ENCODE measurements around the gene TP53I11. TPM values are rescaled to one million over a fixed set of nuclear protein-coding genes. Genes with fewer than 3 reads are reported as not detected.

Gene TP53I11
- total RNA-seq, 1 donor from 2014 or later = 39.4 TPM

DNA sequence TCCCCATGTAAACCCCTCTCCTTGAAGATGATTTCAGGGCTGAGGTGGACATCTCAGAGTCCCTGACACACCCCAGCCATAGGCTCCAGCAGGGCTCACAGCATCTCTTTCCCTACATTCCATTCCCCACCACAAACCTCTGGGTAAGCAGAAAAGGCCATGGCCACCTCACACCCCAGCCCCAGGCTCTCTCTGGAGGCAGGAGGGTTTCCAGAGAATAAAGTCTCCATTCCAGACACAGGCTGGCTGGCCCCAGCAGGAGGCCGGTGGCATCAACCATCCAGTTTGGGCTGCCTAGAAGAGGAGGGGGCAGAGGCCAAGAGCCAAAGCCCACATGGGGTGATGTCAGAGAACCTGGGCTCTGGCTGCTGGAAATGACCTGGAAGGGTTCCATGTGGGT lies 61.4 kb downstream of the TP53I11 start:
- no peaks in the 10 kb centered on the region for H3K36me3 ChIP-seq
- H3K27me3 ChIP-seq (ENCODE audit: low read depth) = no peaks in the 10 kb centered on the region
- no peak for DNase-seq
- H3K4me1 ChIP-seq = peaks cover 65% of the 10 kb centered on the region
- no peak overlapping the region for H3K4me3 ChIP-seq
- TF ChIP-seq, protein P1, sequence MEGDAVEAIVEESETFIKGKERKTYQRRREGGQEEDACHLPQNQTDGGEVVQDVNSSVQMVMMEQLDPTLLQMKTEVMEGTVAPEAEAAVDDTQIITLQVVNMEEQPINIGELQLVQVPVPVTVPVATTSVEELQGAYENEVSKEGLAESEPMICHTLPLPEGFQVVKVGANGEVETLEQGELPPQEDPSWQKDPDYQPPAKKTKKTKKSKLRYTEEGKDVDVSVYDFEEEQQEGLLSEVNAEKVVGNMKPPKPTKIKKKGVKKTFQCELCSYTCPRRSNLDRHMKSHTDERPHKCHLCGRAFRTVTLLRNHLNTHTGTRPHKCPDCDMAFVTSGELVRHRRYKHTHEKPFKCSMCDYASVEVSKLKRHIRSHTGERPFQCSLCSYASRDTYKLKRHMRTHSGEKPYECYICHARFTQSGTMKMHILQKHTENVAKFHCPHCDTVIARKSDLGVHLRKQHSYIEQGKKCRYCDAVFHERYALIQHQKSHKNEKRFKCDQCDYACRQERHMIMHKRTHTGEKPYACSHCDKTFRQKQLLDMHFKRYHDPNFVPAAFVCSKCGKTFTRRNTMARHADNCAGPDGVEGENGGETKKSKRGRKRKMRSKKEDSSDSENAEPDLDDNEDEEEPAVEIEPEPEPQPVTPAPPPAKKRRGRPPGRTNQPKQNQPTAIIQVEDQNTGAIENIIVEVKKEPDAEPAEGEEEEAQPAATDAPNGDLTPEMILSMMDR (IDR thresholded peaks at IDR 0.05; ENCODE audit: borderline replicate concordance) = no peak
- intact Hi-C loops (cut with micrococcal nuclease) = no loop called here
- no peak overlapping the region for H3K27ac ChIP-seq (replicated peaks)
- H3K9me3 ChIP-seq (replicated peaks) = no peaks in the 10 kb centered on the region

DNA sequence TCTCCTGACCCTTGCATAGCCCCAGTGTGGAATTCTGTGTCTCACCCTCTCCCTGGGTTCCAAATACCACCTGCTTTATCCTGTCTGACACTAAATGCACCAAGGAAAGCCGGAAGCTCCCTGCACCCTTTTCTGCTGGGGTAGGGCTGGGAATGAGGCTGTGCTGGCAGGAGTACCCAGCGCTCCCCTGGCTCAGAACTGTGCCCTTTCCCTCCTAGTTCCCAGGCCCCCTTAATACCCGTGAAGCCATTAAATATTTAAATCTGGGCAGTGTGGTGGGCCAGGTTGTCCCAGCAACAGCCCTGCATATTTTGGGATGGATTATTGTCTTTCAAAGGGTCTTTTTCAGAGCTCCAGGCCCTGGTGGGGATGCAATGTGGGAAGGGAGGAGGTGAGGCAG lies 63.0 kb downstream of the TP53I11 start:
- Histone ChIP-seq H3K27me3 (ENCODE audit: low read depth) (no peaks in the 10 kb centered on the region), H3K9me3 (replicated peaks) (no peaks in the 10 kb centered on the region), H3K36me3 (no peaks in the 10 kb centered on the region), H3K4me1 (peaks cover 50% of the 10 kb centered on the region), H3K27ac (replicated peaks) (no peak overlapping the region), H3K4me3 (no peak overlapping the region)
- no peak for DNase-seq
- TF ChIP-seq, protein P1 (IDR thresholded peaks at IDR 0.05; ENCODE audit: borderline replicate concordance) = no peak
- intact Hi-C loops (cut with micrococcal nuclease) = no loop called here

DNA sequence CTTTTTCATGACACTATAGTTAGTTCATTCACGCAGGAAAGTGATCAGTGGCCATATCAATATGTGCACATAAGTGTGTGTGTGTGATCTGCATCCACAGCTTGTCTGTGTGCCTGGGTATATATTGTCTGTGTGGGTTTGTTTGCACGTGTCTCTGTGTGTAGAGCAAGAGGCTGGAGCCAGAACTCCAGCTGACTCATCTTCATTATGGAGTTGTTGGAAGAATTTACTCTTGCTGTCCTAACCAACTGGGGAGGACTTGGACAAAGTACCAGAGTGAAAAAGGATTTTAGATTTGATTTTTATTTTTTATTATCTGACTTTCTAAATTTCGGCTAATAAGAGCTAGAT lies 63.9 kb downstream of the TP53I11 start:
- Histone ChIP-seq H3K9me3 (replicated peaks) (no peaks in the 10 kb centered on the region), H3K27me3 (ENCODE audit: low read depth) (no peaks in the 10 kb centered on the region), H3K36me3 (no peaks in the 10 kb centered on the region), H3K27ac (replicated peaks) (no peak overlapping the region), H3K4me1 (peaks cover 47% of the 10 kb centered on the region), H3K4me3 (no peak overlapping the region)
- TF ChIP-seq, protein P1 (IDR thresholded peaks at IDR 0.05; ENCODE audit: borderline replicate concordance) = no peak
- no peak for DNase-seq
- intact Hi-C loops (cut with micrococcal nuclease) = no loop called here

DNA sequence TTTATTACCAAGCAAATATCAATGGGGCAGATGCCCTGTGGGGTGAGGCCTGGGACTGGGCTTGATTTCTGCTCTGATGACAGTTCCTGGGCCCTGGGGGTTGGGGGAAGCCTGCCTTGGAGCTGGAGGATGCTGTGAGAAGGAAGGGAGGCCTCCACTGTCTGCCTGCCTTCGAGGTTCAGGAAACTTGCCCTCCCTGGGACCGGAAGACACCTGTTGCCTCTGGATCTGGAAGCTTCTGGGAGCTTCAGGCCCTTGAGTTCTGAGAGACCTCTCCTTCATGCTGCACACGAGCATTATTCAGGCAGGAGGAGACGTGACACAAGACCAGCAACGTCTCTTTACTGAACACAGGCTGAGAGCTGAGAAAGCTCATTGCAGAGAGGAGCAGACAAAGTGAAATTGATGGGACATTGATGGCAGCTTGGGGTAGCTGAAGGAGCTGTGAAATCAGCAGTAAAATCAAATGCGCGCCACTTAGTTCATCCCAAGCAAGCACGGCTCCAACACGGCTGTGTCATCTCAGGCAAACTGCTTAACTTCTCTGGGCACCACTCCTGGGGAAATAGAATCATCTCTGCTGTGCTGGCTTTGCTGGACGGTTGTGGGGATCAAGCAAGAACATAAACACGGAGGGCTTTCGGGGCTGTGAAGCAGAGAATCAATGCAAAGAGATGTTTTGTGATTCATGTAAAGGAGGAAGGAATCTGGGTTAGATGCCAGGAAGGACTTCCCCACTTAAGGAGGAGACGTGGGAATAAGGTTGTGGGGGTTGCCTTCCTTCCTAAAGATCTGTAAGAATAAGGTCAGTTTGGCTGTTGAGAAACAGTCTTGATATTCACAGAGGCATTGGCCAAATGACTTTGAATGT lies 64.5 kb downstream of the TP53I11 start:
- no peaks in the 10 kb centered on the region for H3K27me3 ChIP-seq (ENCODE audit: low read depth)
- H3K9me3 ChIP-seq (replicated peaks) = no peaks in the 10 kb centered on the region
- peaks cover 49% of the 10 kb centered on the region for H3K4me1 ChIP-seq
- no peaks in the 10 kb centered on the region for H3K36me3 ChIP-seq
- DNase-seq = no peak
- TF ChIP-seq, protein P1 (IDR thresholded peaks at IDR 0.05; ENCODE audit: borderline replicate concordance) = no peak
- intact Hi-C loops (cut with micrococcal nuclease) = no loop called here
- H3K4me3 ChIP-seq = no peak overlapping the region
- H3K27ac ChIP-seq (replicated peaks) = no peak overlapping the region

DNA sequence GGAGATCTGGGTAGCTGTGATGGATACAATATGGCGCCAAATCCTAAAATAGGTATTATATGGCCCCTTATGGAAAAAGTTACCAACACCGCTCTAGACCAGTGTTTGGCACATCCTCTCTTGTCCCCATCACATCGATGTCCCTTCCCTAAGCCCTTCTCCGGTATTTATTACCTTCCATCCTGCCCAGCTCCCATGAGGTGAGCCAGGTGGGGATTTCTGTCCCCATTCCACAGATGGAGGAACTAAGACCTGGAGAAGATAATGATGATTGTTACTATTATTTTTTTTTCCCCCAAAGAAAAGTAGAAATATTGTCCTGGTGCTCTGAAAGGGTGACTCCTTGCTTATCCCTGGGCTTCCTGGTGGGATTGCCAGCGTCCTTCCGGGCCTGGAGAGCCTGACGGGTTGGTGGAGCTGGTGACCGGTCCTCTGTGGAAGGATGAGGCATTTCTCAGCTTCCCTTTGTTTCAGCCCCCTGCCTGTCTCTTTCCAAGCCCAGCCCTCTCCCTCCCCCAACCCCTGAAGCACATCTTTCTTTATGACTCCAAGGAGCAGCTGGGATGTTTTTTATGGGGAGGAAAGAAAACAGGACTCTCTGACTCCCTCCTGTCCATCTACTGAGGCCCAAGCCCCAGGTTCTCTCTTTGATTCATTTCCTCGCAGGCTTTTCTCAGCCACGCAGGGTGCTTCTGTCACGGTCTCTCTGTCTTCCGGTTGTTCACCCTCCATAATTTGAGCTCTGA lies 65.4 kb downstream of the TP53I11 start:
- no peak overlapping the region for H3K27ac ChIP-seq (replicated peaks)
- peaks cover 49% of the 10 kb centered on the region for H3K4me1 ChIP-seq

More for the DNA sequence above, 65.4 kb downstream of the TP53I11 start:
- Histone ChIP-seq H3K9me3 (replicated peaks) (no peaks in the 10 kb centered on the region), H3K4me3 (no peak overlapping the region), H3K36me3 (no peaks in the 10 kb centered on the region), H3K27me3 (ENCODE audit: low read depth) (no peaks in the 10 kb centered on the region)
- no peak for DNase-seq
- TF ChIP-seq, protein P1 (IDR thresholded peaks at IDR 0.05; ENCODE audit: borderline replicate concordance) = no peak
- intact Hi-C loops (cut with micrococcal nuclease) = no loop called here
